RWPE1 (cell line): ENCODE results near the gene CCSAP.

Experiments
- CTCF ChIA-PET: fragments of 350-600 bp; sonication (Branson Sonifier 250); formaldehyde crosslinking; extraction: SDS; loops from one replicate; lab custom pipeline; 2021; lab: Yijun Ruan, JAX
- POLR2A ChIA-PET: fragments of 400-600 bp; formaldehyde crosslinking; extraction: SDS; loops from one replicate; lab custom pipeline; 2020; ENCODE audit warnings: antibody characterized with exemption; ENCODE audit not compliant: low non-redundant PET; lab: Yijun Ruan, JAX
- DNase-seq: peaks from one replicate; pipeline ENCODE4 v3.0.0; 2012; ENCODE audit warnings: low spot score
- H3K27ac ChIP-seq: fragments of 450-650 bp; 2 replicates; pipeline ENCODE4 v1.5.1; 2017
- TF ChIP-seq, protein P1 (sequence below): fragments of 450-650 bp; conservative IDR thresholded peaks from 2 replicates; pipeline ENCODE4 v1.5.1; 2017; ENCODE audit warnings: low read depth, mild to moderate bottlenecking

CCSAP gene

DNA sequence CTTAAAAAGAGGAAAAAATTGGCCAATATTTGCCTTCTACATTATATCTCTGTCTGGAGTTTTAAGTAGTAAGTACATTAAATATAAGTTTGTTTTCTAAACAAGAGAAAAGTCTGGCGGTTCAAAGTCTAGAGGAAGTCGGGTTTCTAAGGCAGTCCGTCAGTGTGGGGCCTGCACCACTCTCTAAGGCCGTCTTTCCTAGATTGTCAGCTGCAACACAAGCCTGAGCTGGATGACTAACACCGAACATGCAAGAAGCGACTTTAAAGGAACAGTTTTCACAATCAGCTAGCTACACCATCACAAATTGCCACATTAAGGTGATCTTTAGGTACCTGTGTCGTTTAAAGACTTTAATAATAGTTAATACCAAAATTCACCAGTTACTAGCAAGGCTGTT lies 19.6 kb downstream of the CCSAP start:
- ChIA-PET POLR2A (no interaction called here), CTCF (no interaction called here)

DNA sequence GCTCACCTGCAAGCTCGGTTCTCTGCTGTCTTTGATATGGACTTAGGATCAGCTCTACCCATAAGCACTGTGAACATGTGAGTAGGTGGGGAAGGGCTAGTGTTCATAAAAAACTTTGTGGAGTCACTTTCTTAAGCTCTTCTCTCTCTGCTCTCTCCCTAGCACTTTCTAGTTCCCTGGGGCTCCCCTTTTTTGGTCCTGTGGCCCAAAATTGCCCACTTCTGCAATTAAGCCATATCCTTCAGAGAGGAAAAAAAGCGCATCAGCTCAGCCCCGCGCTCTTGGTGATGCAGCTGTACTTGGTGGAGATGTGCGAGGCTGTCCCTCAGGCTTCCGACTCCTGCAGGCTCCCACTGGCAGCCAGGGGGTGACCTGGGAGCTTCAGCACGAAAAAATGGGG lies 23.4 kb downstream of the CCSAP start:
- TF ChIP-seq, protein P1, sequence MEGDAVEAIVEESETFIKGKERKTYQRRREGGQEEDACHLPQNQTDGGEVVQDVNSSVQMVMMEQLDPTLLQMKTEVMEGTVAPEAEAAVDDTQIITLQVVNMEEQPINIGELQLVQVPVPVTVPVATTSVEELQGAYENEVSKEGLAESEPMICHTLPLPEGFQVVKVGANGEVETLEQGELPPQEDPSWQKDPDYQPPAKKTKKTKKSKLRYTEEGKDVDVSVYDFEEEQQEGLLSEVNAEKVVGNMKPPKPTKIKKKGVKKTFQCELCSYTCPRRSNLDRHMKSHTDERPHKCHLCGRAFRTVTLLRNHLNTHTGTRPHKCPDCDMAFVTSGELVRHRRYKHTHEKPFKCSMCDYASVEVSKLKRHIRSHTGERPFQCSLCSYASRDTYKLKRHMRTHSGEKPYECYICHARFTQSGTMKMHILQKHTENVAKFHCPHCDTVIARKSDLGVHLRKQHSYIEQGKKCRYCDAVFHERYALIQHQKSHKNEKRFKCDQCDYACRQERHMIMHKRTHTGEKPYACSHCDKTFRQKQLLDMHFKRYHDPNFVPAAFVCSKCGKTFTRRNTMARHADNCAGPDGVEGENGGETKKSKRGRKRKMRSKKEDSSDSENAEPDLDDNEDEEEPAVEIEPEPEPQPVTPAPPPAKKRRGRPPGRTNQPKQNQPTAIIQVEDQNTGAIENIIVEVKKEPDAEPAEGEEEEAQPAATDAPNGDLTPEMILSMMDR = no peak
- no peak for DNase-seq
- POLR2A ChIA-PET = no interaction called here
- CTCF ChIA-PET = no interaction called here
- H3K27ac ChIP-seq = no peak overlapping the region

More for the DNA sequence above, 19.6 kb downstream of the CCSAP start:
- no peak for DNase-seq
- H3K27ac ChIP-seq = no peak overlapping the region
- TF ChIP-seq, protein P1 = no peak

DNA sequence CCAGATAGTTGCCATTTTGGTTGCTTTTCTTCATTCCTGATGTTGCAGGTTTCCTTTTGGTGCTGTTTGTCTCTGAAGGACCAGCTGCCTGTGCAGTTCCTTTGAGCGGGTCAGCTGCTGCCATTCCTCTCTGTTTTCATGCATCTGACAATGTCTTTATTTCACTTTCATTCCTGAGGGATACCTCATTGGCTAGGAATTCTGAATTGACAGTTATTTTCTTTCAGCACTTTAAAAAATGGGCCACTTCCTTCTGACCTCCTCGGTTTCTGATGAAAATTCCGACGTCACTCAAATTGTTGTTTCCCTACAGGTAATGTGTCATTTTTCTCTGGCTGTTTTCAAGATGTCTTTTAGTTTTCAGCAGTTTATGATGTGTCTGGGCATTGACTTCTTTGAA lies 24.8 kb downstream of the CCSAP start:
- ChIA-PET CTCF (interaction anchor here (0.7 kb wide), 1 partner anchor 174 kb away, joined by 3 read pairs; no protein-coding TSS in a partner anchor), POLR2A (interaction anchor here (0.7 kb wide), 1 partner anchor 21 kb away, joined by 4 read pairs; no protein-coding TSS in a partner anchor)
- TF ChIP-seq, protein P1 = no peak
- H3K27ac ChIP-seq = no peak overlapping the region
- DNase-seq = no peak

GRCh38 chr1:229316166-229316565 lies 26.7 kb downstream of the CCSAP start:
- POLR2A ChIA-PET = no interaction called here
- TF ChIP-seq, protein P1 = no peak

DNA sequence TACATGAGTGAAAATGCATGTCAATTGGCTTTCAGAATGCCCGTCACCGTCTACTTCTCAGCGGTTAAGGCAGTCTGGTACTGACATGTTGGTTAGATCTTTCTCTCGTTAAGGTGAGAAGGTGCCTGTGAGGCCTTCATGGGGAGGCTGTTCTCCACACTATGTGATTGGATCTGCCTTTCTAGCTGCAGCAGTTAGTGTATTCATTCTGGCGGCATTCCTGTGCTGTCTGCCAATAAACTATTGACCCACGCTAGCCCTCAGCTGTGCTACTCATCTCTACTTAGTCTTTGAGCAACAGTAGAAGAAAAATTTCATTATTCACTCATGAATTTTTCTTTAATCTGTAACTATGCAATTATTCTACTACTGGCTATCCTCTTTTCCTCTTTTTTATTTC lies 32.0 kb downstream of the CCSAP start:
- H3K27ac ChIP-seq = no peak overlapping the region
- TF ChIP-seq, protein P1 = no peak
- POLR2A ChIA-PET = no interaction called here
- CTCF ChIA-PET = no interaction called here
- no peak for DNase-seq

More at GRCh38 chr1:229316166-229316565, 26.7 kb downstream of the CCSAP start:
- H3K27ac ChIP-seq = no peak overlapping the region
- DNase-seq = no peak
- CTCF ChIA-PET = no interaction called here

DNA sequence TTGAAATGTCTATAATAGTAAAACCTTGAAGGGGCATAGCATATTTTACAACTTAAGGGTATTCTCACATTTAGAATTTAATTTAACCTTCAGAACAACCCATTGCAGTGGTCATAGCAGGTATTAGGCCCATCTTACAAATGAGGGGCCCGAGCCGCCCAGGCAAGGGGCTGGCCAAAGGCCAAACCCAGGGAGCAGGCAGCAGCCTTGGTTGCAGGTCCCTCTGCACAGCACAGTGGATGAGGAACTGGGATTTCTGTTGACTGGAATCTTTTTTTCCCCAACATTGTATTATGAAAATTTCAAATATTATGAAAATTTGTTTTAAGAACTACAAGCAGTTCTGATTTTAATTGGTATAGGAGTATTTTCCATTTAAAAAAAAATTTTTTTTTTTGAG lies 33.2 kb downstream of the CCSAP start:
- ChIA-PET POLR2A (no interaction called here), CTCF (no interaction called here)
- DNase-seq = no peak
- H3K27ac ChIP-seq = no peak overlapping the region
- TF ChIP-seq, protein P1 = no peak
